OCI-LY1 (cell line): ENCODE results near the gene SEC22B.
A peak's percentile ranks its signal among the peaks of the same experiment; 100 is the strongest.
"Not testable (repeated sequence)": the region's sequence is repeated elsewhere in the genome, so short reads cannot be mapped to it uniquely, and the experiment has no call there.

ENCODE experiments used
- H2AFZ ChIP-seq: fragments of 200-600 bp; sonication (generic), shearing (Covaris generic); 2 replicates; pipeline ENCODE4 v1.6.0; 2014; ENCODE audit warnings: antibody characterized with exemption, mild to moderate bottlenecking, low read length
- H3F3A ChIP-seq: fragments of 200-600 bp; sonication (generic), shearing (Covaris generic); 2 replicates; pipeline ENCODE4 v1.6.0; 2014; ENCODE audit warnings: mild to moderate bottlenecking, antibody characterized with exemption, low read length, moderate library complexity; ENCODE audit not compliant: insufficient read depth
- H3K27ac ChIP-seq: fragments of 200-600 bp; sonication (generic); 2 replicates; pipeline ENCODE4 v1.5.1; 2014; ENCODE audit warnings: low read length, mixed run types, mild to moderate bottlenecking, low read depth; ENCODE audit not compliant: poor library complexity, severe bottlenecking
- H3K27me3 ChIP-seq: fragments of 200-600 bp; sonication (generic); 2 replicates; pipeline ENCODE4 v1.6.0; 2014; ENCODE audit warnings: antibody characterized with exemption, mild to moderate bottlenecking, low read length, moderate library complexity; ENCODE audit not compliant: insufficient read depth
- H3K36me3 ChIP-seq: fragments of 200-600 bp; sonication (generic); 2 replicates; pipeline ENCODE4 v1.6.1; 2014; ENCODE audit warnings: mild to moderate bottlenecking, antibody characterized with exemption, low read length, moderate library complexity, mixed read lengths; ENCODE audit not compliant: insufficient read depth
- H3K4me1 ChIP-seq: fragments of 200-600 bp; sonication (generic); 2 replicates; pipeline ENCODE4 v1.5.1; 2014; ENCODE audit warnings: mild to moderate bottlenecking, low read length, moderate library complexity; ENCODE audit not compliant: insufficient read depth, severe bottlenecking
- H3K4me2 ChIP-seq: fragments of 200-600 bp; sonication (generic), shearing (Covaris generic); 2 replicates; pipeline ENCODE4 v1.6.1; 2014; ENCODE audit warnings: low read length
- H3K4me3 ChIP-seq: fragments of 200-600 bp; sonication (generic); 2 replicates; pipeline ENCODE4 v1.5.1; 2014; ENCODE audit warnings: low read length, low read depth, mild to moderate bottlenecking, mixed read lengths; ENCODE audit not compliant: poor library complexity, severe bottlenecking
- H3K79me2 ChIP-seq: fragments of 200-600 bp; shearing (Covaris generic); 2 replicates; pipeline ENCODE4 v1.6.1; 2016; ENCODE audit warnings: mixed run types, low read length, mixed read lengths; ENCODE audit not compliant: insufficient read depth
- H3K9ac ChIP-seq: fragments of 200-600 bp; sonication (generic), shearing (Covaris generic); 2 replicates; pipeline ENCODE4 v1.6.1; 2014; ENCODE audit warnings: mild to moderate bottlenecking, low read length, mixed read lengths
- H3K9me2 ChIP-seq: fragments of 200-600 bp; sonication (generic), shearing (Covaris generic); 2 replicates; pipeline ENCODE4 v1.6.1; 2014; ENCODE audit warnings: low read depth, mild to moderate bottlenecking, low read length, mixed read lengths
- H3K9me3 ChIP-seq: fragments of 200-600 bp; shearing (Covaris generic); 2 replicates; pipeline ENCODE4 v1.6.1; 2014; ENCODE audit warnings: low read length, mixed read lengths
- H4K20me1 ChIP-seq: fragments of 200-600 bp; sonication (generic), shearing (Covaris generic); 2 replicates; pipeline ENCODE4 v1.6.0; 2016; ENCODE audit warnings: mild to moderate bottlenecking, low read length; ENCODE audit not compliant: insufficient read depth
- TF ChIP-seq, protein P1 (sequence below): fragments of 200-600 bp; sonication (generic), shearing (Covaris generic); IDR thresholded peaks from 2 replicates; pipeline ENCODE4 v1.5.1; 2017; ENCODE audit warnings: mild to moderate bottlenecking, antibody characterized with exemption, low read length, moderate library complexity, mixed read lengths

Gene SEC22B

DNA sequence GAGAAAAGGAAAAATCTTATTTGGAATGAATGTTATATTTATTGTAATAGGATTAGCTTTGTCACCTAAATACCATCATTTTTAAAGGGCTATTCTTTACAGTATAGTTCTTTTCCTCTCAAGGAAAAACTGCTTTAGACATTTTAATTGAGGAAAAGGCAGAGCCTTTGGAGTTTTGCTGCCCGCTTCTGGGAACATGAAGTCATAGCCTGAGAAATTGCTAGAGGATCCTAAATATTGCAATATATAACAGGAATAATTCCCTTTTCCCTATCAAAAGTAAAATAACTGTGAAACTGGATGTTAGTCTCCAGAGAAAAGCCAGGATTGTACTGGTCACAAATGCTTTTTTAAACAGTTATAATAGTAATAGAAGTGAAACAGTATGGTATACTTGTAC is 30.5 kb downstream of the SEC22B start:
- H3K9me2 ChIP-seq = not testable (repeated sequence)

DNA sequence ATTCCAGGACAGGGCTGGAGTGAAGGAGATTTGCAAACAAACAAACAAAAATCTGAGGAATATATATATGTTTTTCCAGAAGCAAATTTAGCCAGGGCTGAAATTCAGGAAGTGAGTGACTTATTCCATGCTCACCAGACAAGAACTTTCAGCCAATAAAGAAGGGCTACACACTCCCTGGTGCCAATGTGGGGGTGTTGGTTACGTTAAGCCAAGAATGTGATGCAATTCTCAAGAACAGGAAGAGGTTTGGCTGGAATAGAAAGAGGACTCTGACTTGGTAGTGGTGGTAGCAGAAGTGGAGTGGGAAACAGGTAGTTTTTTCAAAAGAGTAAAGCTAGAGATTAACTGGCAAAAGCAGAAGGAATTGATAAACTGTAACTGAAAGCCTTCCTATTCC is 31.7 kb downstream of the SEC22B start:
- H3K9me2 ChIP-seq, H3K36me3 ChIP-seq, H2AFZ ChIP-seq, H3K27me3 ChIP-seq, H3K9ac ChIP-seq, H4K20me1 ChIP-seq, H3K79me2 ChIP-seq, H3K9me3 ChIP-seq, H3K4me2 ChIP-seq, H3K27ac ChIP-seq, H3F3A ChIP-seq, H3K4me3 ChIP-seq: not testable (repeated sequence)
- peaks cover 20% of the 10 kb centered on the region for H3K4me1 ChIP-seq

More for the DNA sequence above, 30.5 kb downstream of the SEC22B start:
- not testable (repeated sequence) for H3K4me3 ChIP-seq, H3K4me2 ChIP-seq, H3K9ac ChIP-seq, H3K27ac ChIP-seq, H3K79me2 ChIP-seq, H2AFZ ChIP-seq, H3K9me3 ChIP-seq, H3K27me3 ChIP-seq, H4K20me1 ChIP-seq, H3F3A ChIP-seq, H3K36me3 ChIP-seq
- peaks cover 20% of the 10 kb centered on the region for H3K4me1 ChIP-seq
- TF ChIP-seq, protein P1, sequence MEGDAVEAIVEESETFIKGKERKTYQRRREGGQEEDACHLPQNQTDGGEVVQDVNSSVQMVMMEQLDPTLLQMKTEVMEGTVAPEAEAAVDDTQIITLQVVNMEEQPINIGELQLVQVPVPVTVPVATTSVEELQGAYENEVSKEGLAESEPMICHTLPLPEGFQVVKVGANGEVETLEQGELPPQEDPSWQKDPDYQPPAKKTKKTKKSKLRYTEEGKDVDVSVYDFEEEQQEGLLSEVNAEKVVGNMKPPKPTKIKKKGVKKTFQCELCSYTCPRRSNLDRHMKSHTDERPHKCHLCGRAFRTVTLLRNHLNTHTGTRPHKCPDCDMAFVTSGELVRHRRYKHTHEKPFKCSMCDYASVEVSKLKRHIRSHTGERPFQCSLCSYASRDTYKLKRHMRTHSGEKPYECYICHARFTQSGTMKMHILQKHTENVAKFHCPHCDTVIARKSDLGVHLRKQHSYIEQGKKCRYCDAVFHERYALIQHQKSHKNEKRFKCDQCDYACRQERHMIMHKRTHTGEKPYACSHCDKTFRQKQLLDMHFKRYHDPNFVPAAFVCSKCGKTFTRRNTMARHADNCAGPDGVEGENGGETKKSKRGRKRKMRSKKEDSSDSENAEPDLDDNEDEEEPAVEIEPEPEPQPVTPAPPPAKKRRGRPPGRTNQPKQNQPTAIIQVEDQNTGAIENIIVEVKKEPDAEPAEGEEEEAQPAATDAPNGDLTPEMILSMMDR = peak; percentile 32

DNA sequence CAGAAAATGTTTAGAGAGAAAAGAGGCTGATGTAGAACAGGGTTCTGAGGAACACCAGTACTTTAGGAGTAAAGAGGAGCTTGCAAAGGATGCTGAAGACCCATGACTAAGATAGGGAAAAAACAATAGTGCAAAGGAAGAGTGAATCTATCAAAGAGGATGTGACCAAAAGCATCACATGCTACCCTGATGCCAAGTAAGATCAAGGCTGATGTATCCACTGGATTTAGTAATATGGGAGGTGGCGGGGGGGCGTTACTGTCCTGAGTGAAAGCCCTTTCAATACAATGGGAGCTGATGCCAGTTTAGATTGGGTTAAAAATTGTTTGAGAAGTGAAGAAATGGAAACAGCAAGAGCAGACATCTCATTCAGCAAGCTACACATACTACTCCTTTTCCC is 32.2 kb downstream of the SEC22B start:
- H3F3A ChIP-seq, H3K4me2 ChIP-seq, H3K36me3 ChIP-seq, H3K27ac ChIP-seq, H3K9ac ChIP-seq, H3K9me3 ChIP-seq, H3K79me2 ChIP-seq, H4K20me1 ChIP-seq, H2AFZ ChIP-seq, H3K27me3 ChIP-seq, H3K9me2 ChIP-seq, H3K4me3 ChIP-seq: not testable (repeated sequence)
- peaks cover 20% of the 10 kb centered on the region for H3K4me1 ChIP-seq

DNA sequence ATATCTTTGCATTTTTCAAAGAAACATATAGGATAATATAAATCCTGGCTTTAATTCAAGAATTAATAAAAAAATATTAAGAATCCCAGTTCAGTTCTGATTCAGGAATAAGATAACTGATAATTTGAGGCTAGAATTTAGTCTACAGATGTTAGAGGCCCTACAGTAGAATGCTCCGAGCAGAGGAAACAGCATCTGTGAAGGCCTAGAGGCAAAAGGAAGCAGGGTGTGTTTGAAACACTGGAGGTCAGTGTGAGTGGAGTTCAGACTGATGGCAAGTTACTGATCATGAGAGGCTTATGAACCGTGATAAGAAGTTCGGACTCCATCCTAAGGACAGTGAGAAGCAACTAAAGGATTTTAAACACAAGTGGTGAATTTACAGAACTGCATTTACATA is 33.0 kb downstream of the SEC22B start:
- peak overlapping the region; percentile 23; the same call in 1 of the 2 replicates for H3K4me2 ChIP-seq

DNA sequence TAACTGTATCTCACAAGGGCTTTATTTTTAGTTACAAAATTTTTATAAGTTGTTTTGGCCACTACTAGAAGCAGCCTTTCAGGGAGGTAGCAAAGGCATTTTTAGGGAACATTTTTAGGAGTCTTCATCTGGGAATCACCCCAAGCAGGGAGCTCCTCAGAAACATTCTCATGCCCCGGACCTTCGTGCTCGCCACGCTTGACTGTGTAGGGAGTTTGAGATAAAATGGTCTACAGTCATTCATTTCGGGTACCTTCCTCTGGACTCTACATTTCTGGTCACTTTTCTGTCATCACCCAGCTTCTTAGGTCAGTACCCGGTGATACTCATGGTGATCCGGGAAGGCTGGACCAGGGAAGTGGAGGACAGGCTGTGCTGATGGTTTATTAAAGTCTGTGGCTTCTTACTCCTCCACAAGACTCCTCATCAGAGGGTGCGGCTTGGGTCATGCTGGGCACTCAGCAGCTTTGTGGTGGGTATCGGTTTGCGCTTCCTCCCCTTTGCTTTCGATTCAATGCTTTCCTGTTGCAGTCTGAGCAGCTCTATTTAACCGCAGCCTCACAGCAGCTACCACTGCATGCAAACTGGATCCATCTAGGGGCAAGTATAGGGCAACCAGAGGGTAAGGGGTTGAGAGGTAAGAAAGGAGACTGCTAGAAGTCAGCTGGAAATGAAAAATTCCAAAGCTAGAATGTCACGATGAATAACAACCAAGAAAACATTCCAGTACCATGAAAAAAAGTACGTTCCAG is 33.6 kb downstream of the SEC22B start:
- Histone ChIP-seq H3K4me2 (peak overlapping the region; percentile 23; the same call in 1 of the 2 replicates), H3K4me1 (peaks cover 20% of the 10 kb centered on the region)
- not testable (repeated sequence) for H3K9me2 ChIP-seq, H3K4me3 ChIP-seq, H3K36me3 ChIP-seq, H3K79me2 ChIP-seq, H2AFZ ChIP-seq, H3K9me3 ChIP-seq, H3F3A ChIP-seq, H3K27me3 ChIP-seq, H3K27ac ChIP-seq, H3K9ac ChIP-seq, H4K20me1 ChIP-seq

More for the DNA sequence above, 33.0 kb downstream of the SEC22B start:
- not testable (repeated sequence) for H3K4me3 ChIP-seq, H3K79me2 ChIP-seq, H3K27ac ChIP-seq, H3K36me3 ChIP-seq, H2AFZ ChIP-seq, H3F3A ChIP-seq, H3K9me3 ChIP-seq, H3K27me3 ChIP-seq, H4K20me1 ChIP-seq, H3K9me2 ChIP-seq, H3K9ac ChIP-seq
- peaks cover 20% of the 10 kb centered on the region for H3K4me1 ChIP-seq

DNA sequence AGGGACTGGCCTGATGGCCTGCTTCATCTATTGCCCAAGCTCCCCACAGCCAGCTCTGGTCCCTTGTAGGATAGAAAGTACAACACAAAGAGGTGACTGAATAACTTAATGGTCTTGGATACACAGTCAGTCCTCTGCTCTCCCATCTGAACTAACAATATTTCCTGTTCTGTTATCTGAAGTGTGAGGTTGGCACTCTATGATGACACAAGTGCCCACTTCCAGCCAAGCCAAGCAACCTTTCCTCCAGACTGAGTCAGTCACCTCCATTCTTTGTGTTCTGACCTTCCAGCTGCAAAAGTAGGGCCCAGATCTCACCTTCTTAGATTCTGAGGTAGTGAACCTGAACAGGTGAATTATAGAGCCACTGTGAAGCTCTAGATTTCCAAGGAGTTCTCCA is 34.5 kb downstream of the SEC22B start:
- H3K27ac ChIP-seq = peak overlapping the region; percentile 55
- not testable (repeated sequence) for H3K4me3 ChIP-seq, H3F3A ChIP-seq, H3K4me2 ChIP-seq, H4K20me1 ChIP-seq, H3K9me2 ChIP-seq, H3K79me2 ChIP-seq, H3K9ac ChIP-seq, H3K9me3 ChIP-seq, H3K27me3 ChIP-seq, H3K36me3 ChIP-seq, H2AFZ ChIP-seq
- H3K4me1 ChIP-seq = peaks cover 20% of the 10 kb centered on the region

DNA sequence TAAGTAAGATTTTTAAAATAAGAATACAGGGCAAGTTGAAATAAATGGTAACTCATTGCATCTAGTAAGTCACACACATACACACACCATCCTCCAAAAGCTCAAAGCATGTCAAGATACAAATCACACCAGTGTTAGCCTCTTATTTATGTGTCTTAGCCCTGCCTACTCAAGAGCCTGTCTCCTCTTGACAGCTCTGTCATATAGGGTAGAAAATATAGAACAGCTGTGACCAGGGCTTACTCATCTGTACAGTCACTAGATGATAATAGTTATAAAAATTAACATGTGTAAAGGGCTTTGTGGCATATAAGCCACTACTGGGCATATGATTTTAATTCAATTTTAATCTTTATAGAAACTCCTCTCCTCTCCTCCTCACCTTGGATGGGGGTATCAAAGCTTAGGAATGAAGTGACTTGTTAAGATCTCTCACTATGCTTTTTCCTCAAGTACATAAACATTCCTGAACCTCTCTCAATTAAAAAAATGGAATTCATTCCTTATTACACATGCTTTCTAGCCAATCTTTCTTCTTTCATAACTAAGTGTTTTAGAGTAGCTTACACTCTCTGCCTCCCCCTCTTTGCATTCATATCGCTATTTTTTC is 35.6 kb downstream of the SEC22B start:
- H3K79me2 ChIP-seq, H3K9ac ChIP-seq, H3K4me3 ChIP-seq, H4K20me1 ChIP-seq, H2AFZ ChIP-seq, H3K9me2 ChIP-seq, H3K36me3 ChIP-seq, H3K4me2 ChIP-seq, H3F3A ChIP-seq, H3K27me3 ChIP-seq, H3K9me3 ChIP-seq, H3K27ac ChIP-seq: not testable (repeated sequence)
- peaks cover 24% of the 10 kb centered on the region for H3K4me1 ChIP-seq
